Measurements from ENCODE around the gene DAAM1.

Gene DAAM1

GRCh38 chr14:59283361-59283760 is 94.9 kb downstream of the DAAM1 start:
- Histone ChIP-seq H3K36me3 (ENCODE audit: insufficient read depth, low read length) (no peaks in the 10 kb centered on the region), H3K27me3 (ENCODE audit: insufficient read depth, low read length, poor library complexity) (no peaks in the 10 kb centered on the region), H3K4me2 (ENCODE audit: insufficient read depth, low read length) (no peak overlapping the region), H3K4me3 (ENCODE audit: low read depth in 1 of 2, low read length in 2 of 2) (no peak overlapping the region), H3K4me1 (ENCODE audit: insufficient read depth, low read length) (no peaks in the 10 kb centered on the region), H2AFZ (ENCODE audit: low read depth, low read length) (no peak overlapping the region), H4K20me1 (ENCODE audit: insufficient read depth, low read length) (no peaks in the 10 kb centered on the region), H3K9me3 (ENCODE audit: insufficient read depth, low read length, severe bottlenecking) (no peaks in the 10 kb centered on the region), H3K9ac (ENCODE audit: low read depth, low read length) (no peak overlapping the region), H3K27ac (ENCODE audit: low read length) (no peak overlapping the region), H3K79me2 (ENCODE audit: insufficient read depth, low read length) (no peaks in the 10 kb centered on the region)
- ATAC-seq (ENCODE audit: insufficient read depth, low read depth), result no peak
- TF ChIP-seq, protein P1, sequence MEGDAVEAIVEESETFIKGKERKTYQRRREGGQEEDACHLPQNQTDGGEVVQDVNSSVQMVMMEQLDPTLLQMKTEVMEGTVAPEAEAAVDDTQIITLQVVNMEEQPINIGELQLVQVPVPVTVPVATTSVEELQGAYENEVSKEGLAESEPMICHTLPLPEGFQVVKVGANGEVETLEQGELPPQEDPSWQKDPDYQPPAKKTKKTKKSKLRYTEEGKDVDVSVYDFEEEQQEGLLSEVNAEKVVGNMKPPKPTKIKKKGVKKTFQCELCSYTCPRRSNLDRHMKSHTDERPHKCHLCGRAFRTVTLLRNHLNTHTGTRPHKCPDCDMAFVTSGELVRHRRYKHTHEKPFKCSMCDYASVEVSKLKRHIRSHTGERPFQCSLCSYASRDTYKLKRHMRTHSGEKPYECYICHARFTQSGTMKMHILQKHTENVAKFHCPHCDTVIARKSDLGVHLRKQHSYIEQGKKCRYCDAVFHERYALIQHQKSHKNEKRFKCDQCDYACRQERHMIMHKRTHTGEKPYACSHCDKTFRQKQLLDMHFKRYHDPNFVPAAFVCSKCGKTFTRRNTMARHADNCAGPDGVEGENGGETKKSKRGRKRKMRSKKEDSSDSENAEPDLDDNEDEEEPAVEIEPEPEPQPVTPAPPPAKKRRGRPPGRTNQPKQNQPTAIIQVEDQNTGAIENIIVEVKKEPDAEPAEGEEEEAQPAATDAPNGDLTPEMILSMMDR (IDR thresholded peaks at IDR 0.05; ENCODE audit: borderline replicate concordance, extremely low read depth, low read length, poor library complexity, severe bottlenecking), result no peak
- TF ChIP-seq EZH2 (IDR thresholded peaks at IDR 0.05; ENCODE audit: borderline replicate concordance, low read depth, low read length, severe bottlenecking), result no peak
- DNase-seq, result no peak

DNA sequence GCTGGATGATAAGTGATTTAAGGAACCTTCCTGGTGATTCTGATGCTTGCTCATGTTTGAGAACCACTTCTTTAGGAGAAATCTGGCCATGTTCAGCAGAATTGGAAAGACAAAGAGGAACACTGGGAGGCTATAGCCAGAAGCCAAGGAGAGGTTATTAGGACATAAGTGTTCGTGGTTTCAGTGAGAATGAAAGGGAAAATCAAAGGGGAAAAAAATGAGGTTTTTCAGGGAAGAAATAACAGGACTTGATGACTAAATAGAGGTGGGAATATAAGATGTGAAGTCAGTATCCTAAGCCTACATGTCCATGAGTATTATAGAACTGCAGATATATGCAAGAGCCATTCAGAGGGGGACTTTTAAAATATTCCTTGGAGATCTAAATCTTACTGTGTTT is 95.6 kb downstream of the DAAM1 start:
- no peaks in the 10 kb centered on the region for H3K79me2 ChIP-seq (ENCODE audit: insufficient read depth, low read length)
- no peaks in the 10 kb centered on the region for H3K4me1 ChIP-seq (ENCODE audit: insufficient read depth, low read length)
- H3K4me3 ChIP-seq (ENCODE audit: low read depth in 1 of 2, low read length in 2 of 2), result no peak overlapping the region
- no peak overlapping the region for H2AFZ ChIP-seq (ENCODE audit: low read depth, low read length)
- DNase-seq, result no peak
- H4K20me1 ChIP-seq (ENCODE audit: insufficient read depth, low read length), result no peaks in the 10 kb centered on the region
- no peak overlapping the region for H3K27ac ChIP-seq (ENCODE audit: low read length)
- ATAC-seq (ENCODE audit: insufficient read depth, low read depth), result no peak
- no peaks in the 10 kb centered on the region for H3K27me3 ChIP-seq (ENCODE audit: insufficient read depth, low read length, poor library complexity)
- H3K9ac ChIP-seq (ENCODE audit: low read depth, low read length), result no peak overlapping the region
- no peaks in the 10 kb centered on the region for H3K36me3 ChIP-seq (ENCODE audit: insufficient read depth, low read length)
- H3K4me2 ChIP-seq (ENCODE audit: insufficient read depth, low read length), result no peak overlapping the region
- H3K9me3 ChIP-seq (ENCODE audit: insufficient read depth, low read length, severe bottlenecking), result no peaks in the 10 kb centered on the region
- TF ChIP-seq, protein P1 (IDR thresholded peaks at IDR 0.05; ENCODE audit: borderline replicate concordance, extremely low read depth, low read length, poor library complexity, severe bottlenecking), result no peak
- TF ChIP-seq EZH2 (IDR thresholded peaks at IDR 0.05; ENCODE audit: borderline replicate concordance, low read depth, low read length, severe bottlenecking), result no peak

- TF ChIP-seq, protein P1 (IDR thresholded peaks at IDR 0.05; ENCODE audit: borderline replicate concordance, extremely low read depth, low read length, poor library complexity, severe bottlenecking), result no peak
- no peak for TF ChIP-seq EZH2 (IDR thresholded peaks at IDR 0.05; ENCODE audit: borderline replicate concordance, low read depth, low read length, severe bottlenecking)
- DNase-seq, result no peak
- ATAC-seq (ENCODE audit: insufficient read depth, low read depth), result no peak
- Histone ChIP-seq H3K4me3 (ENCODE audit: low read depth in 1 of 2, low read length in 2 of 2) (no peak overlapping the region), H3K27me3 (ENCODE audit: insufficient read depth, low read length, poor library complexity) (no peaks in the 10 kb centered on the region), H3K4me2 (ENCODE audit: insufficient read depth, low read length) (no peak overlapping the region), H3K36me3 (ENCODE audit: insufficient read depth, low read length) (peaks cover 12% of the 10 kb centered on the region; the same call in 1 of the 2 replicates), H3K79me2 (ENCODE audit: insufficient read depth, low read length) (no peaks in the 10 kb centered on the region), H3K4me1 (ENCODE audit: insufficient read depth, low read length) (peaks cover 13% of the 10 kb centered on the region), H3K9ac (ENCODE audit: low read depth, low read length) (no peak overlapping the region), H4K20me1 (ENCODE audit: insufficient read depth, low read length) (no peaks in the 10 kb centered on the region), H3K27ac (ENCODE audit: low read length) (no peak overlapping the region), H2AFZ (ENCODE audit: low read depth, low read length) (no peak overlapping the region), H3K9me3 (ENCODE audit: insufficient read depth, low read length, severe bottlenecking) (no peaks in the 10 kb centered on the region)
Observed at GRCh38 chr14:59292028-59292427, 103.6 kb downstream of the DAAM1 start.
